Gastrocnemius medialis (tissue), 4 donors: Measurements from ENCODE around the gene GRM5. TPM values are rescaled to one million over a fixed set of nuclear protein-coding genes. Genes with fewer than 3 reads are reported as not detected.

Experiments
- ATAC-seq, 2 donors: fragments of 150-250 bp; one replicate each; pipeline ENCODE4 v1.9.1; 2016
- DNase-seq, 2 donors: peaks; one replicate each; pipeline ENCODE4 v3.0.0-alpha.2; 2019
- H3K27ac ChIP-seq, 4 donors: fragments of 200-600 bp; sonication (generic); 1 replicate in 1 of 4; 2 replicates in 3 of 4; pipeline ENCODE4 v1.5.1; 2016 to 2018; ENCODE audit warnings: mild to moderate bottlenecking in 2 of 4, moderate library complexity in 1 of 4
- H3K27me3 ChIP-seq, 3 donors: fragments of 200-600 bp; sonication (generic) in 2 of 3; 1 replicate in 1 of 3; 2 replicates in 2 of 3; pipeline versions ENCODE4 v1.5.1 to v1.6.0; 2016 to 2019; ENCODE audit warnings: mild to moderate bottlenecking in 1 of 3, moderate library complexity in 1 of 3
- H3K36me3 ChIP-seq, 2 donors: fragments of 200-600 bp; sonication (generic) in 1 of 2; one replicate each; pipeline ENCODE4 v1.5.1; 2017 to 2018
- H3K4me1 ChIP-seq, 2 donors: fragments of 200-600 bp; sonication (generic) in 1 of 2; one replicate each; pipeline ENCODE4 v1.5.1; 2016 to 2017; ENCODE audit warnings: mild to moderate bottlenecking in 2 of 2
- H3K4me3 ChIP-seq, 4 donors: fragments of 200-600 bp; sonication (generic) in 3 of 4; 1 replicate in 1 of 4; 2 replicates in 3 of 4; pipeline ENCODE4 v1.5.1; 2016 to 2019; ENCODE audit warnings: mild to moderate bottlenecking in 2 of 4
- H3K9me3 ChIP-seq, 3 donors: fragments of 200-600 bp; sonication (generic) in 2 of 3; 1 replicate in 1 of 3; 2 replicates in 2 of 3; pipeline ENCODE4 v1.5.1; 2016 to 2019
- POLR2A ChIP-seq, 2 donors: fragments of 450-650 bp; IDR thresholded peaks; one replicate each; pipeline ENCODE4 v1.6.1; 2017; ENCODE audit warnings: antibody characterized with exemption in 2 of 2, mild to moderate bottlenecking in 2 of 2, moderate library complexity in 2 of 2
- in situ Hi-C, 4 donors: fragments of 200-750 bp; cut with MboI; loops; one replicate each; pipeline versions ENCODE4 v1.15.0 to v1.8.0; 2017; ENCODE audit warnings: low sequenced_read_pairs in 4 of 4
- intact Hi-C: fragments of 100-400 bp; cut with DNase I; formaldehyde crosslinking; loops from one replicate; pipeline ENCODE4 v1.15.1; 2023; ENCODE audit warnings: low total_unique reads
- total RNA-seq, 4 donors: library from RNA; depleted of rRNA; stranded (reverse); fragments of >200 nt; gene quantifications; one replicate each; pipeline versions ENCODE4 v1.1.0 to v1.2.3, GENCODE V29; 2016
- TF ChIP-seq, protein P1 (sequence below), 5 experiments: fragments of 450-650 bp in 3 of 5; fragments of 200-600 bp in 2 of 5; sonication (generic) in 2 of 5; IDR thresholded peaks in 4 of 5; conservative IDR thresholded peaks in 1 of 5; 1 replicate in 4 of 5; 2 replicates in 1 of 5; pipeline ENCODE4 v1.5.1; 2016 to 2019; ENCODE audit warnings: antibody characterized with exemption in 5 of 5, mild to moderate bottlenecking in 3 of 5, moderate library complexity in 3 of 5

GRM5 gene
- total RNA-seq, 4 donors from 2014 or later, result not detected

GRCh38 chr11:88597387-88597786 is 468.4 kb downstream of the GRM5 start:
- in situ Hi-C loops, result no loop called here

GRCh38 chr11:88596786-88597185 is 469.0 kb downstream of the GRM5 start:
- Histone ChIP-seq H3K27me3 (no peaks in the 10 kb centered on the region), H3K4me1 (no peaks in the 10 kb centered on the region), H3K4me3 (no peak overlapping the region), H3K27ac (no peak overlapping the region), H3K36me3 (no peaks in the 10 kb centered on the region), H3K9me3 (no peaks in the 10 kb centered on the region)
- intact Hi-C loops, result no loop called here
- TF ChIP-seq, protein P1, sequence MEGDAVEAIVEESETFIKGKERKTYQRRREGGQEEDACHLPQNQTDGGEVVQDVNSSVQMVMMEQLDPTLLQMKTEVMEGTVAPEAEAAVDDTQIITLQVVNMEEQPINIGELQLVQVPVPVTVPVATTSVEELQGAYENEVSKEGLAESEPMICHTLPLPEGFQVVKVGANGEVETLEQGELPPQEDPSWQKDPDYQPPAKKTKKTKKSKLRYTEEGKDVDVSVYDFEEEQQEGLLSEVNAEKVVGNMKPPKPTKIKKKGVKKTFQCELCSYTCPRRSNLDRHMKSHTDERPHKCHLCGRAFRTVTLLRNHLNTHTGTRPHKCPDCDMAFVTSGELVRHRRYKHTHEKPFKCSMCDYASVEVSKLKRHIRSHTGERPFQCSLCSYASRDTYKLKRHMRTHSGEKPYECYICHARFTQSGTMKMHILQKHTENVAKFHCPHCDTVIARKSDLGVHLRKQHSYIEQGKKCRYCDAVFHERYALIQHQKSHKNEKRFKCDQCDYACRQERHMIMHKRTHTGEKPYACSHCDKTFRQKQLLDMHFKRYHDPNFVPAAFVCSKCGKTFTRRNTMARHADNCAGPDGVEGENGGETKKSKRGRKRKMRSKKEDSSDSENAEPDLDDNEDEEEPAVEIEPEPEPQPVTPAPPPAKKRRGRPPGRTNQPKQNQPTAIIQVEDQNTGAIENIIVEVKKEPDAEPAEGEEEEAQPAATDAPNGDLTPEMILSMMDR (IDR thresholded peaks at IDR 0.05 in 4 of 5, conservative IDR thresholded peaks at IDR 0.05 in 1 of 5), result no peak
- TF ChIP-seq POLR2A (IDR thresholded peaks at IDR 0.05), result no peak
- ATAC-seq, result no peak
- in situ Hi-C loops, result no loop called here
- DNase-seq, result no peak

More at GRCh38 chr11:88597387-88597786, 468.4 kb downstream of the GRM5 start:
- Histone ChIP-seq H3K27me3 (no peaks in the 10 kb centered on the region), H3K4me1 (no peaks in the 10 kb centered on the region), H3K27ac (no peak overlapping the region), H3K36me3 (no peaks in the 10 kb centered on the region), H3K9me3 (no peaks in the 10 kb centered on the region), H3K4me3 (no peak overlapping the region)
- intact Hi-C loops, result no loop called here
- no peak for ATAC-seq
- no peak for DNase-seq
- no peak for TF ChIP-seq POLR2A (IDR thresholded peaks at IDR 0.05)
- TF ChIP-seq, protein P1 (IDR thresholded peaks at IDR 0.05 in 4 of 5, conservative IDR thresholded peaks at IDR 0.05 in 1 of 5), result no peak

DNA sequence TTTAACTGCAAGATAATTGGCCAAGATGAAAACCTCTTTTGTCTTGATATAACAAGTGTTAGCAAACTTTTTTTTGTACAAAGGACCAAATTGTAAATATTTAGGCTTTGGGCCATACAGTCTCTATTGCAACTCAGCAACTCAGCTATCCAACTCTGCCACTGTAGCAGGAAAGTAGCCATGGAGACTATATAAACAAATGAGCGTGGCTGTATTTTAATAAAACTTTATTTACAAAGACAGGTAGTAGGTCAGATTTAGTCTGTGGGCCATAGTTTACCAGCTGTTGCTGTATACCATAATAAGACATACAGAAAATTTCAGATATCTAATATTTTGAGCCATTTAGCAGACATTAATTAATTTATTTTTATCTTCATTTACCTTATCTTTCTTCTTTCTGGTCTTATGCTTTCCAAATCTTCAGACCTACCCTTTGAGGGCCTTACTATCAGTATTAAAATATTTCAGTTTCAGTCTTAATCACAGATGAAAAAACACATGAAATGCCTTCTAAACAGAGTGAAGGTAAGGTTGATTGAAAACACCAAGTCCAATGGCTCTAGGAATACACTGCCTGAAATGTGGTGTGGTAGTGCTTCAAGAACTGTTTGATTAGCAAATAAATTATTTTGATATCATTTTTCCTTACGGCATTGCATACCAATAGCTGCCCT is 471.4 kb downstream of the GRM5 start:
- Histone ChIP-seq H3K4me1 (no peaks in the 10 kb centered on the region), H3K4me3 (no peak overlapping the region), H3K27ac (no peak overlapping the region), H3K27me3 (no peaks in the 10 kb centered on the region), H3K9me3 (no peaks in the 10 kb centered on the region), H3K36me3 (no peaks in the 10 kb centered on the region)
- in situ Hi-C loops (no loop called here), intact Hi-C loops (no loop called here)
- DNase-seq (no peak), ATAC-seq (no peak)
- TF ChIP-seq POLR2A (IDR thresholded peaks at IDR 0.05), result no peak
- TF ChIP-seq, protein P1 (IDR thresholded peaks at IDR 0.05 in 4 of 5, conservative IDR thresholded peaks at IDR 0.05 in 1 of 5), result no peak

DNA sequence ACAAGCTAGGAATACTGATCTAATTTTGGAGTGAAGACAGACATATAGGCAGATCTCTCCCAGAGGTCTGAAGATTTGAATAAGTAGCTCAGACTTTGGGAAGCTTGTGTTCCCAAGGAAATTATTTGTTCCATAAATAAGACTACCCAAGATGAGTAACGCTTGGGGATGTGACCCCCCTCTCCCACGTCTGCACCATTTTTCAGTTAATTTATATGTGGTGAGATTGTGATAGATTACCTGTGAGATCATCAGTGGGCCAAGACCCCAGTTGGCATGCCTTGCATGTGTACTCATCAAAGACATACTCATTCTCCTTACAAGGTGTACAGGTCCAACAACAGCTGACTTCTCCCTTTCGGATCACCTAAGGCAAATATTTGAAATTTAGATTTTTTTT is 475.4 kb downstream of the GRM5 start:
- DNase-seq, result no peak
- Histone ChIP-seq H3K4me1 (no peaks in the 10 kb centered on the region), H3K4me3 (no peak overlapping the region), H3K27me3 (no peaks in the 10 kb centered on the region), H3K27ac (no peak overlapping the region), H3K9me3 (no peaks in the 10 kb centered on the region), H3K36me3 (no peaks in the 10 kb centered on the region)
- in situ Hi-C loops (no loop called here), intact Hi-C loops (no loop called here)
- TF ChIP-seq, protein P1 (IDR thresholded peaks at IDR 0.05 in 4 of 5, conservative IDR thresholded peaks at IDR 0.05 in 1 of 5), result no peak
- no peak for TF ChIP-seq POLR2A (IDR thresholded peaks at IDR 0.05)
- ATAC-seq, result no peak

GRCh38 chr11:88583251-88583650 is 482.5 kb downstream of the GRM5 start:
- no peak overlapping the region for H3K27ac ChIP-seq
- no peaks in the 10 kb centered on the region for H3K4me1 ChIP-seq
- H3K36me3 ChIP-seq, result no peaks in the 10 kb centered on the region
- H3K9me3 ChIP-seq, result no peaks in the 10 kb centered on the region
- TF ChIP-seq, protein P1 (IDR thresholded peaks at IDR 0.05 in 4 of 5, conservative IDR thresholded peaks at IDR 0.05 in 1 of 5), result no peak
- TF ChIP-seq POLR2A (IDR thresholded peaks at IDR 0.05), result no peak
- H3K27me3 ChIP-seq, result no peaks in the 10 kb centered on the region
- intact Hi-C loops (no loop called here), in situ Hi-C loops (no loop called here)
- H3K4me3 ChIP-seq, result no peak overlapping the region
- no peak for ATAC-seq
- DNase-seq, result no peak
